Stimulated activated effector memory CD8-positive, alpha-beta T cell treated with anti-CD3 and anti-CD28 coated beads, Interleukin-12 subunit alpha, Interleukin-12 subunit beta, amount 100 ng/mL, for 72 hours (primary cell): ENCODE data around the gene CYP3A4.
"Not testable (repeated sequence)": the region's sequence is repeated elsewhere in the genome, so short reads cannot be mapped to it uniquely, and the experiment has no call there.

Experiments used
- ATAC-seq: fragments of 150-1000 bp; cut with Tn5 transposase; 2 replicates; pipeline ENCODE4 v1.10.0; 2021
- DNase-seq, 2 donors: peaks; one replicate each; pipeline ENCODE4 v3.0.0; 2021 to 2022; ENCODE audit warnings: low spot score in 2 of 2
- H3K27ac Mint-ChIP-seq: one replicate; pipeline ENCODE4 v1.8.0; 2022; ENCODE audit warnings: mild to moderate bottlenecking, mixed read lengths
- H3K36me3 Mint-ChIP-seq: one replicate; pipeline ENCODE4 v1.8.0; 2022; ENCODE audit warnings: mild to moderate bottlenecking, mixed read lengths
- H3K4me1 Mint-ChIP-seq: one replicate; pipeline ENCODE4 v1.8.0; 2022; ENCODE audit warnings: mixed read lengths
- H3K4me3 Mint-ChIP-seq: one replicate; pipeline ENCODE4 v1.8.0; 2022; ENCODE audit warnings: mild to moderate bottlenecking, mixed read lengths
- H3K9me3 Mint-ChIP-seq: one replicate; pipeline ENCODE4 v1.8.0; 2022; ENCODE audit warnings: mixed read lengths

Gene CYP3A4

DNA sequence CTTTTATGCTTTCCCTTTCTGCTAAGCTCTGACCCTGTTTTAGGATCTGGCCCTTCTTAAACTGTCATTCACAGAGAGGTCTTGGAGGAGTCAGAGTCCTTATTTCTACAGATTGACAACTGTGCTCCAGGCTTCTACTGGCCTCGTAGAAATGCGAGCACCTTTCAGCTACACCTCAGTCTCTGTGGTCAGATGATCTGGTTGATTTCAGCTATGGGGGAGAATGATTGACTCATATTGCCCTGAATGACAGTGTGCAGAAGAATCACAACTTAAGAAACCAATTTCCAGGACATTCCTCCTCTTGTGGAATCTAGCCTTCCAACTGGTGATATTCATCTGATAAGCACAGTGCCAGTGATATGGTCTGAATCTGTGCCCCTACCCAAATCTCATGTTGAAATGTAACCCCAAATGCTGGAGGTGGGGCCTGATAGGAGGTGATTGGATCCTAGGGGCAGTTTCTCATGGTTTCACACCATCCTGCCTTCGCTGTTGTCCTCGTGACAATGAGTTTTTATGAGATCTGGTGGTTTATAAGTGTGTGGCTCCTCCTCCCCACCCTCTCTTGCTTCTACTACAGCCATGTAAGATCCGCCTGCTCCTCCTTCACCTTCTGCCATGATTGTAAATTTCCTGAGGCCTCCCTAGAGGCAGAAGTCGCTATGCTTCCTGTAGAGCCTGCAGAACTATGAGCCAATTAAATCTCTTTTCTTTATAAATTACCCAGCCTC is 35.0 kb downstream of the CYP3A4 start:
- Mint-ChIP-seq H3K4me1 (no peaks in the 10 kb centered on the region), H3K27ac (no peak overlapping the region), H3K36me3 (no peaks in the 10 kb centered on the region), H3K9me3 (peaks cover 4% of the 10 kb centered on the region), H3K4me3 (no peak overlapping the region)
- peak; percentile 84 for ATAC-seq
- no peak for DNase-seq

DNA sequence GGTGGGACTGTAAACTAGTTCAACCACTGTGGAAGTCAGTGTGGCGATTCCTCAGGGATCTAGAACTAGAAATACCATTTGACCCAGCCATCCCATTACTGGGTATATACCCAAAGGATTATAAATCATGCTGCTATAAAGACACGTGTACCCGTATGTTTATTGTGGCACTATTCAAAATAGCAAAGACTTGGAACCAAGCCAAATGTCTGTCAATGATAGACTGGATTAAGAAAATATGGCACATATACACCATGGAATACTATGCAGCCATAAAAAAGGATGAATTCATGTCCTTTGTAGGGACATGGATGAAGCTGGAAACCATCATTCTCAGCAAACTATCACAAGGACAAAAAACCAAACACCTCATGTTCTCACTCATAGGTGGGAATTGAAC is 37.1 kb downstream of the CYP3A4 start:
- not testable (repeated sequence) for ATAC-seq, H3K9me3 Mint-ChIP-seq, H3K4me1 Mint-ChIP-seq, H3K27ac Mint-ChIP-seq, H3K36me3 Mint-ChIP-seq, H3K4me3 Mint-ChIP-seq, DNase-seq

DNA sequence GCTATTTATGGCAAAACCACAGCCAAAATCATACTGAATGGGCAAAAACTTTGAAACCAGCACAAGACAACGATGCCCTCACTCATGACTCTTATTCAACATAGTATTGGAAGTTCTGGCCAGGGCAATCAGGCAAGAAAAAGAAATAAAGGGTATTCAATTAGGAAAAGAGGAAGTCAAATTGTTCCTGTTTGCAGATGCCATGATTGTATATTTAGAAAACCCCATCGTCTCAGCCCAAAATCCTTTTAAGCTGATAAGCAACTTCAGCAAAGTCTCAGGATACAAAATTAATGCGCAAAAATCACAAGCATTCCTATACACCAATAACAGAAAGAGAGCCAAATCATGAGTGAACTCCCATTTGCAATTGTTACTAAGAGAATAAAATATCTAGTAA is 38.6 kb downstream of the CYP3A4 start:
- not testable (repeated sequence) for H3K36me3 Mint-ChIP-seq, H3K4me1 Mint-ChIP-seq, H3K4me3 Mint-ChIP-seq, ATAC-seq, H3K27ac Mint-ChIP-seq, H3K9me3 Mint-ChIP-seq, DNase-seq

DNA sequence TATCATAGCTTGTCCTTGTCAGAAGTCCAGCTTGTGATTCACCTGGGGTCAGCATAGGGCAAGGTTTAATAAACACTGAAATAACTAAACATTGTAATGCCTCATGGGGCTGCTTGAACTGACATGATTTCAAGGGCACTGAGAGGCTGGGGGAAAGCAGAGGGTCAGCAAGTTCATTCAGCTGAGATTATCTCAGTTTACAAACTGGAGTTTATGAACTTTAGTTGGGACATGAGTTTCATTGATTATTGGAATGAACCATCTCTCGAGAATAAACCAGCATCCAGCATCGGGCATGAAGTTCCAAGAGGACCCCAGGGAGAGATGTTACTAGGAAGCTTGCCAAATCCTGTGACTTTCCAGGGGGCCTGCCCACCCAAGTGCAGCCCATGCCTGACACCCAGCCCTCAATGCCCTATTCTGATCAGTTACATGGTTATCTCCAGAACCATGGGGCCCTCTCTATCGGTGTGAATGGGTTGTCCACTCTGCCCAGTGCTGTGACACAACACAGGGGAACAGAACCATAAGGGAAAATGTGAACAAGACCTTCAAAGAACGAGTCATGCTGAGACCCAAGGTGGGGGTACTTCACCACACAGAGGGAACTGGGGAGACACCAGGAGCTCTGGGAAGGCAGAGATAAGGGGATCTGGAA is 41.1 kb downstream of the CYP3A4 start:
- ATAC-seq, result no peak
- Mint-ChIP-seq H3K9me3 (peaks cover 4% of the 10 kb centered on the region), H3K36me3 (no peaks in the 10 kb centered on the region), H3K4me3 (no peak overlapping the region), H3K27ac (no peak overlapping the region), H3K4me1 (peaks cover 9% of the 10 kb centered on the region)
- no peak for DNase-seq

DNA sequence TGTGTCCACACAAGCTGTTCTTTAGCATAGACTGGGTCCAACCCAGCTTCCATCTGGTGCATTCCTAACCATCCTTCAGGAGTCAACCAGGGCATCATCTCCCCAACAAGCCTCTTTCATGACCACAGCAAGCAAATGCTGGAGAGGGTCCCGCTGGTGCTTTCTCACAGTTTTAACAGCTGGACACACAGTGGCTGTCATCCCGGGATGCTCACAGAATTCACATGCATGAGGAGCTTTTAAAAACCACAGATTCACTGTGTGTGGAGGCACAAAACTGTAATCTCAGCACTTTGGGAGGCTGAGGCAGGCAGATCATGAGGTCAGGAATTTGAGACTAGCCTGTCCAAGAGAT is 42.6 kb downstream of the CYP3A4 start:
- ATAC-seq (no peak), DNase-seq (no peak)
- no peak overlapping the region for H3K4me3 Mint-ChIP-seq
- peaks cover 4% of the 10 kb centered on the region for H3K9me3 Mint-ChIP-seq
- H3K4me1 Mint-ChIP-seq, result peaks cover 9% of the 10 kb centered on the region
- H3K36me3 Mint-ChIP-seq, result no peaks in the 10 kb centered on the region
- no peak overlapping the region for H3K27ac Mint-ChIP-seq

DNA sequence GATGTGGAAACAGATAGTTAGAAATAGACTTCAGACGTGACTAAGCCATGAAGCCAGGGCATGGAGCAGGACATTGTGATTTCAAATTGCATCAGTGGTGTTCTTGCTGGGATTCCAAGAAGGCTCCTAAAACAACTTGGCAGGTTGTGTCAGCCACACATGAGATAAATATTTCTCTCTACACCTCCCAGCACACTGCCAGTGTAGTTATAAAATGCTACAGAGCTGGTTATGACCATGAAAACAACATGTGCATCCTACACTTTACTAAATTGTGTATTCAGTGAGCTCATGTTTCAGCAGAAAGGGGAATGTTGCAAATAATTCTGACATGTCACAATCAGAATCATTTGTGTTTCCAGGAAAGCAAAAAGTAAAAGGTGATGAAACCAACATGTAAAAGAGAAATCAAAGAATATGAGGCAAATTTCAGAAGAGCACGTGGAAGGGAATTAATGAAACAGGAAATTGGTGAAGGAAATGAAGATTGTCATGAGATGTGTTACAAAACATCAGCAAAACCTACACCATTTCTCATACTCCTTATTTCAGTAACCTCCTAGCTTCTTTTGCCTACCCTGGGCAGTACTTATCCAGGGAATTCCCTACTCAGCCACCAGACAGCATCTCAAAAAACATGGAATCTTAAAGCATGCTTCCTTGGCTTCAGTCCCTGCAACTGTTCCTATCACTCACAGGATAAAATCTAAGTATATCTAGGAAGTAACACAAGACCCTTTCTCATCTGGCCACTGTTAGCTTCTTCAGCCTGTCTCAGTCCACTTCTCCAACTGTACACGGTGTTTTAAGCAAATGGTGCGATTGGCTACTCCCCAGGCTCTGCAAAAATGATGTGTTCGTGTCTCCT is 43.2 kb downstream of the CYP3A4 start:
- ATAC-seq (peak; percentile 75), DNase-seq (no peak)
- no peak overlapping the region for H3K4me3 Mint-ChIP-seq
- H3K27ac Mint-ChIP-seq, result no peak overlapping the region
- no peaks in the 10 kb centered on the region for H3K36me3 Mint-ChIP-seq
- peaks cover 4% of the 10 kb centered on the region for H3K9me3 Mint-ChIP-seq
- H3K4me1 Mint-ChIP-seq, result peaks cover 9% of the 10 kb centered on the region

DNA sequence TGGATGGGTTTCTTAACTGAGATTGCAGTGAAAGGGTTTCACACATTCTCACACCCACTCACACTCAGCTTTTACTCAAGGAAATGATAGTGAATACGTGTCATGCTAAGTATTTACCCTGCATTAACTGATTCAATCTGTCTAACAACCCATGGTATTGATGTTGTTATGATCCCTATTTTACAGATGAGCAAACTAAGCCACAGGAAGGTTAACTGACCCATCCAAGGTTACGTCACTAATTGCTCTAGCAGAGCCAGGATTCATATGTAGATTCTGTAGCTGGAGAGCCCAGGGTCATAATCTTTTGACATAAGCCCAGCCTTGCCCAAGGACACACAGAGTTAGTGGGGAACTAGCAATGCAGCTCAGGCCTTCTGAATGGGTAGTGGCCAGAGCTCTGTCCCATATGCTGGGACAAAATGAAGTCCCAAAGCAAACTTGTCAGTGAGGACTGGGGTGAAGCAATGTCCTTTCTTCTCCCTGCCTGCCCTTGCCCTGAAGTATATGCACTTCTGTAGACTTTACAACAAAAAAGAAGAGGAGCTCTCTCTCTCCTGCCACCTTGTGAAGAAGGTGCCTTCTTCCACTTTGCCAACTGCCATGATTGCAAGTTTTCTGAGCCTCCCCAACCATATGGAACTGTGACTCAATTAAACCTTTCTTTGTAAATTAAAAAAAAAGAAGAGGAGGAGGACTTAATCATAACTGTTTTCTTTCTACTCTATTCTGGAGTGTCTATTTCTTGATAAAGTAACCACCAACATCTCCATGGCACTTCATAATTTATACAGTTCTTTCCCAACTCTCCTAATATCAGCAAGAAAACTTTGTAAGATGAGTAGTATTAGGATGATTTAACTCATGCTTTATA is 44.0 kb downstream of the CYP3A4 start:
- DNase-seq, result no peak
- H3K4me3 Mint-ChIP-seq, result no peak overlapping the region
- peaks cover 4% of the 10 kb centered on the region for H3K9me3 Mint-ChIP-seq

DNA sequence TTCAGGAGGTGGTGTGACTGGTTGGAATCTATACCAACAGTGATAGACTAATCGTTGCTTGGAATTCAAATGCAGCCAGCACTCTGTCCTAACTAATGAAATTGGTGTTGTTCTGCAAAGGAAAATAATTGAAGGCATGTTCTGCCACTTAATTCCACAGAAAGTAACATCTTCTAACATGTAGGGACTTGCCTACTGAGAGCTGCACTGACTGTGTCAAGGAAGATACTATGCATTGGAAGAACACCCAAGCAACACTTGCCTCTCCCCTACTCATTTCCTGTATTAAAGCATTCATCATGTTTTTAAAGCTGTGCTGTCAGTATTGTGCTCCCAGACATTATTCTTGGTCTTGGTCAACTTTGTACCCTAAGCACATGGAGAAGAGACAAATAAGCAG is 46.3 kb downstream of the CYP3A4 start:
- ATAC-seq (no peak), DNase-seq (no peak)
- H3K36me3 Mint-ChIP-seq, result no peaks in the 10 kb centered on the region
- H3K27ac Mint-ChIP-seq, result no peak overlapping the region
- peaks cover 9% of the 10 kb centered on the region for H3K4me1 Mint-ChIP-seq
- no peaks in the 10 kb centered on the region for H3K9me3 Mint-ChIP-seq
- no peak overlapping the region for H3K4me3 Mint-ChIP-seq

More for the DNA sequence above, 44.0 kb downstream of the CYP3A4 start:
- Mint-ChIP-seq H3K36me3 (no peaks in the 10 kb centered on the region), H3K4me1 (peaks cover 9% of the 10 kb centered on the region), H3K27ac (no peak overlapping the region)
- no peak for ATAC-seq

DNA sequence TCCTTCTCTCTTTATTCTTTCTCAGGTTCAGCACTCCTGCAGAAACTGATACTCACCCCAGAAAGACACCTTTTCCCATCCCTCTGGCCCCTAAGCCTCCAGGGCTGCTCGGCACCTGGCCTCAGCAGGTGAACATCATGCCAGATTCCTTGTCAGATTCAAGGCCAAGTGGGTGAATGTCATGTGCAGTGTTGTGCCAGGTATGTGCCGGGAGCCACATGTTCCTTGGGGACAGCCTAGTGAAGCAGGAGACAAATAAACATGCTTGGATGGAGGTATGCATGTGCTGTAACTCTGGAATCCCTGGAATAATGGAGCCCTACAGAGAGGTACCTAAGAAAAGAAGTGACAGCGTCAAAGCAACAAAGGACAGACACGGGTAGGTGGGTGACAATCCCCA is 47.3 kb downstream of the CYP3A4 start:
- not testable (repeated sequence) for H3K36me3 Mint-ChIP-seq, H3K4me3 Mint-ChIP-seq, ATAC-seq

DNA sequence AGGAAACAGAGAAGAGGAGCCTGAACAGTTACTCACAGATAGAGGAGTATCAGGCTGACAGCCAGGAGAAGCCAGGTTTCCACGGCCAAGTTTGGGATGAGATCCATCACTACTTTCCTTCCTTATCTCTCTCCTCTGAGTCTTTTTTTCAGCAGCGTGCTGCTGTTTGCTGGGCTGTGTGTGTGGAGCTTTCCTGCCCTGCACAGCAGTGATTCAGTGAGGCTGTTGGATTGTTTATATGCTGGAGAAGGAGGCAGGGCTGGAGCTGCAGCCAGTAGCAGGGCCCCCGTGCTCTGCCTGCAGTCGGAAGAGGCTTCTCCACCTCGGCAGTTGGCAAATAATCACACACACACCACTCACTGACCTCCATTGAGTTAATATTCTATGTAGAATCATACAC is 49.0 kb downstream of the CYP3A4 start, which contains the start of gene CYP3A7:
TSS of gene CYP3A7 (minus strand) at position 210 of the 400 bp plus-strand sequence. CDS start at position 107, 103 bp downstream.
- ATAC-seq (no peak), DNase-seq (no peak)
- Mint-ChIP-seq H3K27ac (peak within 1 kb of the TSS; percentile 4), H3K4me3 (no peak within 1 kb of the TSS), H3K9me3 (no peaks in the 10 kb centered on the region), H3K4me1 (no peaks in the 10 kb centered on the region), H3K36me3 (no peaks in the 10 kb centered on the region)

More for the DNA sequence above, 47.3 kb downstream of the CYP3A4 start:
- not testable (repeated sequence) for DNase-seq, H3K4me1 Mint-ChIP-seq, H3K9me3 Mint-ChIP-seq, H3K27ac Mint-ChIP-seq

DNA sequence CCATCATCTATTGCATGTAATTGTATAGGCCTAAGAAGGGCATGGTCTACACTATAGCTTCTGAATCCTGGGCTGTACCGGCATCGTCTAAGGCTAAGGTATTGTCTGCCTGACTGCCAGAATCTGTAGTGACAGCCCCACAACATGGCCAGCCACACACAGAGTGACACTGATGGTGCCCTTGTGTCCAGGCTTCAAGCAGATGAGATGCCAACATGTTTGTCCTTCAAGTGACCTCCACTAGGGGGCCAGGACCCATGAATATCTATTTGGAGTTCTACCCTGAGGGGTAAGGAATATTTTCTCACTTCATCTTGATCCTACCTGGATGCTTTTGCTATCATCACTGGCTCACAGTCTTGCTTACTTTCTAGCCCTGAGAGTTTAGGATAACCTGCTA is 50.5 kb downstream of the CYP3A4 start:
- ATAC-seq (no peak), DNase-seq (no peak)
- Mint-ChIP-seq H3K4me3 (no peak overlapping the region), H3K36me3 (no peaks in the 10 kb centered on the region), H3K4me1 (no peaks in the 10 kb centered on the region), H3K27ac (no peak overlapping the region), H3K9me3 (no peaks in the 10 kb centered on the region)

DNA sequence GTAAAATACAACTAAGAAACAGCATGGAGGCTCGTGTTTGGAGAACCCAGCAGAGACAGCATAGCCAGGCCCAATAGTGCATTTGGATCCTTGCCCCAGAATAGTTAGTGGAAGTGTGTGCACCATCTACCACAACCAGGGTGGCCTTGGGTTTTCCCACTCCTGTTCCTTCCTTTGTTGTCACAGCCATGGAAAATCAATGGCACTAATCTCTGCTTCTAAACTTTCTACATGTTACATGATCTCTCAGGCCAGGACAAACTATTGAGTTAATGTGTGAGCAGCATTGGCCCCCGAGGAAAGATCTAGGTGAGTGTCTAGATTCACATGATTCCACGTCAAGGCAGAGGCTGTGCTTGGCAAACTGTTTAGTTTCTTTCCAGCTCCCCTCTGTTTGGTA is 51.0 kb downstream of the CYP3A4 start:
- ATAC-seq, result no peak
- no peak overlapping the region for H3K4me3 Mint-ChIP-seq
- no peaks in the 10 kb centered on the region for H3K9me3 Mint-ChIP-seq
- DNase-seq, result no peak
- no peaks in the 10 kb centered on the region for H3K4me1 Mint-ChIP-seq
- H3K27ac Mint-ChIP-seq, result no peak overlapping the region
- H3K36me3 Mint-ChIP-seq, result no peaks in the 10 kb centered on the region

DNA sequence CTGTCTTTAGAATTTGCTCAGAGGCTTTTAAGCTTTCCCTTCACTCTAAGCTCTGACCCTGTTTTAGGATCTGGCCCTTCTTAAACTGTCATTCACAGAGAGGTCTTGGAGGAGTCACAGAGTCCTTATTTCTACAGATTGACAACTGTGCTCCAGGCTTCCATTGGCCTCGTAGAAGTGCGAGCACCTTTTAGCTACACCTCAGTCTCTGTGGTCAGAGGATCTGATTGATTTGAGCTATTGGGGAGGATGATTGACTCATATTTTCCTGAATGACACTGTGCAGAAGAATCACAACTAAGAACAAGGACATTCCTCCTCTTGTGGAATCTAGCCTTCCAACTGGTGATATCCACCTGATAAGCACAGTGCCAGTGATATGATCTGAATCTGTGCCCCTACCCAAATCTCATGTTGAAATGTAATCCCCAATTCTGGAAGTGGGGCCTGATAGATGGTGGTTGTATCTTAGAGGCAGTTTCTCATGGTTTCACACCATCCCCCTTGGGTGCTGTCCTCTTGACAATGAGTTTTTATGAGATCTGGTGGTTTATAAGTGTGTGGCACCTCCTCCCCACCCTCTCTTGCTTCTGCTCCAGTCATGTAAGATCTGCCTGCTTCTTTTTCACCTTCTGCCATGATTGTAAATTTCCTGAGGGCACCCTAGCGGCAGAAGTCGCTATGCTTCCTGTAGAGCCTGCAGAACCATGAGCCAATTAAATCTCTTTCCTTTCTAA is 52.2 kb downstream of the CYP3A4 start:
- DNase-seq, result no peak

DNA sequence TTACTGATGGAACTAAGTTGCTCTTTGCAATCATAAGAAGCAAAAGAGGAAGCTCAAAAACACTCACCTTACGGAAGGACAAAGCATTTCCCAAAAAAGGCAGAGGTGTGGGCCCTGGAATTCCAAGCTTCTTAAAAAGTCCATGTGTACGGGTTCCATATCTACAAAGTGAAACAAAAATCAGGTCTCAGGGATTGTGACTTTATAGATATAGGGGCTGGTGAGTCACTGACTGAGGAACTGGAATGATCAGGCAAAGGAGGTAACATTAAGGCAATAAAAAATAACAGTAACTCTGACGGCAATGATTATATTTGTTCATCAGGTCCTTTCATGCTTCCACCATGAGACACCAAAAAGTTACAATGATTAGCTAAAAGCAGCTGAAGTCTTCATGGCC is 53.0 kb downstream of the CYP3A4 start:
- Mint-ChIP-seq H3K36me3 (no peaks in the 10 kb centered on the region), H3K4me1 (no peaks in the 10 kb centered on the region), H3K4me3 (no peak overlapping the region), H3K27ac (no peak overlapping the region), H3K9me3 (no peaks in the 10 kb centered on the region)
- no peak for DNase-seq
- ATAC-seq, result no peak

More for the DNA sequence above, 52.2 kb downstream of the CYP3A4 start:
- no peaks in the 10 kb centered on the region for H3K4me1 Mint-ChIP-seq
- no peaks in the 10 kb centered on the region for H3K36me3 Mint-ChIP-seq
- H3K4me3 Mint-ChIP-seq, result no peak overlapping the region
- no peak overlapping the region for H3K27ac Mint-ChIP-seq
- ATAC-seq, result peak; percentile 76
- no peaks in the 10 kb centered on the region for H3K9me3 Mint-ChIP-seq
